IPS DF 4.7 (cell line): ENCODE results near the gene SNX21.
"Not testable (repeated sequence)": the region's sequence is repeated elsewhere in the genome, so short reads cannot be mapped to it uniquely, and the experiment has no call there.

Experiments used
- DNase-seq: peaks from one replicate; pipeline ENCODE4 v3.0.0-alpha.2; 2013; ENCODE audit warnings: low spot score; ENCODE audit errors: extremely low read depth

The SNX21 gene

GRCh38 chr20:45833030-45833882 lies at the start of gene SNX21:
SNX21 (plus strand) TSS chr20:45833799; CDS start chr20:45833920, 121 bp downstream.
- DNase-seq: no peak

DNA sequence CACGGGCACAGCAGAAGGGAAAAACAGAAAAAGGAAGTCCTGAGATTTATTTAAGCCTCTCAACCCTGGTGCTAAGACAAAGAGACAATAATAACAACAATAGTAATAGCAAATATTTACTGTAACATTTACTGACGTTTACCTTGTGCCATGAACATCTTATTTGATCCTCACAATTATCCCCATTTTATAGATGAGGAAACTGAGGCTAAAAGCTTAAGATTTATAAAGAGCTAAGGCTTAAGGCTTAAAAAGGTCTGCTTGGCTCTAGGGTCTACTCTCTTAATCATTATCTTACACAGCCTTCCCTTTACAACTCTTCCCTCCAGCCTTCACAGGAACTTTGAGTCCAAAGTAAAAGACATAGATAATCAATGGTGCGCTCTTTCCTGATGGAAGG lies 45.2 kb upstream of the SNX21 start:
- DNase-seq: no peak

- DNase-seq: no peak
These were observed 41.1 kb upstream of the SNX21 start for GRCh38 chr20:45792317-45793118.

GRCh38 chr20:45796337-45797065 lies 37.1 kb upstream of the SNX21 start:
- DNase-seq: no peak

GRCh38 chr20:45797510-45797909 lies 36.1 kb upstream of the SNX21 start:
- not testable (repeated sequence) for DNase-seq

DNA sequence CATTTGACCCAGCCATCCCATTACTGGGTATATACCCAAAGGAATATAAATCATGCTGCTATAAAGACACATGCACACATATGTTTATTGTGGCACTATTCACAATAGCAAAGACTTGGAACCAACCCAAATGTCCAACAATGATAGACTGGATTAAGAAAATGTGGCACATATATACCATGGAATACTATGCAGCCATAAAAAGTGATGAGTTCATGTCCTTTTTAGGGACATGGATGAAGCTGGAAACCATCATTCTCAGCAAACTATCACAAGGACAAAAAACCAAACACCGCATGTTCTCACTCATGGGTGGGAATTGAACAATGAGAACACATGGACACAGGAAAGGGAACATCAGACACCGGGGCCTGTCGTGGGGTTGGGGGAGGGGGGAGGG lies 35.6 kb upstream of the SNX21 start:
- not testable (repeated sequence) for DNase-seq

GRCh38 chr20:45798935-45799642 lies 34.5 kb upstream of the SNX21 start:
- DNase-seq: peak; percentile 46

GRCh38 chr20:45801851-45802250 lies 31.7 kb upstream of the SNX21 start:
- DNase-seq: no peak

GRCh38 chr20:45810191-45810970 lies 23.2 kb upstream of the SNX21 start:
- no peak for DNase-seq

DNA sequence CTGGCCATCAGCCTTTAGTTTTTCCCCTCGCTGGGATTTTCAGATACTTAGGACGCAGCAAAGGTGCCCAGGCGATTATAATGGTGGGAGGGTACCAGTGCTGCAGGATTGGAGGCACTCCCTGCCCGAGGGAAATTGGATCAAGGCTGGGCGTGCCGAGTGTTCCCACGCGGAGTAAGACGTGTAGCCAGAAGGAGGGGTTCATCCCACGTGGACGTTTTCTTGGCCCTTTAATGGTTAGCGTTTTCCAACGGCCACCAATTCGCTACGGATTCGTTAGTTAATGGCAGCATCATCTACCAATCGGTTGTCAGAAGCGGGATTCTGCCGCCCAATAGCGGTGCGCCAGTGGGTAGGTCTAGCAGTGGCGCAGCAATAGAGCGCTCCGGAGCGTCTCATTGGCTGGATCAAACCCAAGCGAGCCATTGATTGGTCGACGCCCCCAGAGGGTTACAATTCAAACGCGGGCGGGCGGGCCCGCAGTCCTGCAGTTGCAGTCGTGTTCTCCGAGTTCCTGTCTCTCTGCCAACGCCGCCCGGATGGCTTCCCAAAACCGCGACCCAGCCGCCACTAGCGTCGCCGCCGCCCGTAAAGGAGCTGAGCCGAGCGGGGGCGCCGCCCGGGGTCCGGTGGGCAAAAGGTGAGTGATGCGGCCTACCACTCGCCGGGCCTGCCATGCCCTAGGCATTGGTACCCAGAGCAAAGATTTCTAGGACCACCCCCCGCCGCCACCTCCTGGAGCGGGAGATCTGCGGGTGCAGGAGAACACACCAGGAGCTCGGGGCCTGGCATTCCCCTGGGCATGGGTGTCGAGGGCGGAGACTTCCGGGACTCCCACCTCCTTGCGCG lies 21.2 kb upstream of the SNX21 start, which contains the start of gene UBE2C:
TSS of gene UBE2C (plus strand) at position 488 of the 849 bp plus-strand sequence. CDS start at position 540, 52 bp downstream.
- peak; percentile 99 for DNase-seq

GRCh38 chr20:45813006-45813340 lies 20.6 kb upstream of the SNX21 start:
- no peak for DNase-seq

DNA sequence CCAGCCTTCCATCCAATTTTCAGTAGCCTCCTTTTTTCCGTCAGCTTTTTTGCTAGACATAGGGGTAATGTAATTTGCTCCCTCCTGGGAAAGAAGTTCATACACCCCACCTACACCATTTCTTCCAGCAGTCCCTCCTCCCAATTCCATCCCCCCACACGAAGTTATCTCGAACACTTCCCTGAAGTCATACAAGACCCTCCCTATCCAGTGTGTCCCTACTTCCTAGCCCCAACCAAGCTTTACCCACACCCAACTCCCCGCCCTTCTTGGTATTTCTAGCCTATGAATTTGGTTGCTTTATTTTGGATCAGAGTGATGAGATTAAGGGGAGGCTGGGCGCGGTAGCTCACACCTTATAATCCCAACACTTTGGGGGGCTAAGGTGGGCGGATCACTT lies 20.1 kb upstream of the SNX21 start:
- no peak for DNase-seq

DNA sequence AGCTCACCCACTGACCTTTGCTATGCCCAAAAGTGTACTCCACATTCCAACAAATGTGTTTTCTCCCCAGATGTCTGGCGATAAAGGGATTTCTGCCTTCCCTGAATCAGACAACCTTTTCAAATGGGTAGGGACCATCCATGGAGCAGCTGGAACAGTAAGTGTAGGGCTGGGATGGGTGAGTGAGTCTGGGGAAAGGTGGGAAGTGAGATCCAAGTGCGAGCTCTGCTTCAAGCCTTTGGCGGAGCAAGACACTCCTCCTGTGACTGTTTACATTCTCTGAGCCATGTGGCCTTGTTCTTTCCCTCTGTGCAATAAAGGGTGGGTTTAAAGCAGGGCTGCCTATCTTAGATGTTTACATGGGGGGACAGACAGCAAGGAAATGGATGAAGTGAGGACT lies 19.3 kb upstream of the SNX21 start:
- DNase-seq: no peak

DNA sequence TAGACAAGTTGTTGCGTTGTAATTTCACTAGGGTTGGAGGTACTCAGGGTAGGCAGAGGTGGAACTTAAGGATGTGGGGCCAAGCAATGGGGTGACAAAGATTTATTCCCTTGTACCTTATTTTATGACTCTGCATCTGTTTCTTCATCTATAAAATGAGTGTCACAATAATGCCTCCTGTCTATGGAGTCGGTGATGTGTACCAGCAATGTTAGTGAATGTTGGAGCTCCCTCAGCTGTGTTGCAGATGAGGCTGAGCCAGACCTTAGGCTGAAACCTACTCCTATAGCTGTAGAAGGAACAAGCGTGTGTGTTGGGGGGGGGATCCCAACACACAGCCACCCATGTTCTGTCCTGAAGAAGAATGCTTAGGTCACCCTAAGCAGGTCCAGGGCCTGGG lies 16.6 kb upstream of the SNX21 start:
- DNase-seq: no peak

GRCh38 chr20:45817376-45818194 lies 16.0 kb upstream of the SNX21 start:
- DNase-seq: no peak

DNA sequence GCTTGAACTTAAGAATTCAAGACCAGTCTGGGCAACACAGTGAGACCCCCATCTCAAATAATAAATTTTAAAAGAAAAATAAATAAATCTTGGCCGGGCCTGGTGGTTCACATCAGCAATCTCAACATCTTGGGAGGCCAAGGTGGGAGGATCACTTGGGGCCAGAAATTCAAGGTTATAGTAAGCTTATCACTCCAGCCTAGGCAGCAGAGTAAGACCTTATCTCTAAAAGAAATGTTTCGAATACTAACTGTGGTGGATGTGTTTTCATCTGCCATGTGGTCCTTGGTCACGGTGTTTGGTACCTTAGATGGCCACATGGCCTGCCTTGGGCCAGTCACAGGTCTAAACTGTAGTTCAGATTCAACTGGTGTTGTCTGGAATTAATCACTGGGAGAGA lies 15.4 kb upstream of the SNX21 start:
- no peak for DNase-seq

GRCh38 chr20:45819466-45819865 lies 14.1 kb upstream of the SNX21 start:
- no peak for DNase-seq

DNA sequence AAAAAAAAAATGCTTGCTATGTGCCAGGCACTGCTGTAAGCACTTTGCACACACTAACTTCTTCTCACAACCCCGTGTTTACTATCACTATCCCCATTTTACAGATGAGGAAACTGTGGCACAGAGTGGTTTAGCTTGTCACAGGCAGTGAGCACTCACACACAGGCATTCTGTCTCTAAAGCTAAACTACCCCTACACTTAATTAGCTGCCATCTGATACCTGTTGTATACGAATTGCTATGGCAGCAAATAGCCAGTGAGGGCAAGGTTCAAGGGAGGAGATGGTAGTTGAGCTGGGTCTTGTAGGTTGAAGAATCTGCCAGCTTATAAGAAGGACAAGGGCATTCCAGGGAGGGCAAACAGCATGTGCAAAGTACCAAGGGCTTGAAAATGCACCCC lies 11.7 kb upstream of the SNX21 start:
- DNase-seq: no peak

DNA sequence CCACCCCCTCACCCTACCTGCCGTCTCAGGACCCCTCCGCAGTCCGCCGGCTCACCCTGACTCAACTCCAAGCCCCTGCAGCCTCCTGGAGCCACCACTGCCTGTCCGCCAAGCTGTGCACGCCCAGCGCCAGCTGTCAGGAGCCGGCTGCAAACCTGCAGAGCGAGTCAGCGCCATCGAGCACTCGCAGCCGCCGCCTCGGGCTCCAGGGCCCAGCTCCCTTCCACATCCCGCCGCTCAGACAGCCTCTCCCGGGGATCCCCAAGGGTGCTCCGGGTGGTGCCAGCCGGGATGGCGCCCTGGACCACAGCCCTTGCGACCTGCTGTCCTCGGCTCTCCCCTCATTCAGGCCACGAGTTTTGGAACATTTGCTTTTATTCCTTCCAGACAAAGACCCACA lies 10.7 kb upstream of the SNX21 start:
- DNase-seq: no peak
